UCSD-AML1 (cell line): Measurements from ENCODE around the gene FRMD6.
"Not testable (repeated sequence)": the region's sequence is repeated elsewhere in the genome, so short reads cannot be mapped to it uniquely, and the experiment has no call there.

Experiments
- DNase-seq: peaks from one replicate; lab custom pipeline; 2025; ENCODE audit not compliant: unreplicated experiment; lab: John Stamatoyannopoulos, UW

The FRMD6 gene

GRCh38 chr14:51628238-51628637 lies 23.5 kb upstream of the FRMD6 start:
- DNase-seq: no peak

GRCh38 chr14:51630987-51631386 lies 20.7 kb upstream of the FRMD6 start:
- no peak for DNase-seq

- not testable (repeated sequence) for DNase-seq
Observed at GRCh38 chr14:51633298-51633697, 18.4 kb upstream of the FRMD6 start.

GRCh38 chr14:51636109-51636508 lies 15.6 kb upstream of the FRMD6 start:
- no peak for DNase-seq

- no peak for DNase-seq
Observed at GRCh38 chr14:51638071-51638944, 13.4 kb upstream of the FRMD6 start.

- no peak for DNase-seq
Observed at GRCh38 chr14:51639668-51640316, 11.9 kb upstream of the FRMD6 start.

GRCh38 chr14:51643140-51643539 lies 8.6 kb upstream of the FRMD6 start:
- no peak for DNase-seq

- DNase-seq: no peak
Observed at GRCh38 chr14:51644217-51644933, 7.3 kb upstream of the FRMD6 start.

- DNase-seq: no peak
Observed at GRCh38 chr14:51648296-51648695, 3.4 kb upstream of the FRMD6 start.

- no peak for DNase-seq
Observed at GRCh38 chr14:51650716-51651387, 858 bp upstream of the FRMD6 start.

GRCh38 chr14:51652168-51653078 lies 713 bp downstream of the FRMD6 start:
- no peak for DNase-seq

GRCh38 chr14:51653079-51653774 lies 1.5 kb downstream of the FRMD6 start:
- no peak for DNase-seq

- DNase-seq: no peak
Observed at GRCh38 chr14:51653775-51654532, 2.2 kb downstream of the FRMD6 start.

GRCh38 chr14:51654533-51654845 lies 2.8 kb downstream of the FRMD6 start:
- DNase-seq: no peak

GRCh38 chr14:51657762-51658161 lies 6.1 kb downstream of the FRMD6 start:
- no peak for DNase-seq

- DNase-seq: no peak
Observed at GRCh38 chr14:51658441-51659173, 6.9 kb downstream of the FRMD6 start.

GRCh38 chr14:51660741-51661140 lies 9.0 kb downstream of the FRMD6 start:
- no peak for DNase-seq

- no peak for DNase-seq
Observed at GRCh38 chr14:51661504-51661903, 9.8 kb downstream of the FRMD6 start.
